Prostate gland (tissue), 2 donors: ENCODE measurements around the gene ESPNL. TPM values are rescaled to one million over a fixed set of nuclear protein-coding genes. Genes with fewer than 3 reads are reported as not detected.

ENCODE experiments used
- DNase-seq: peaks from one replicate; pipeline ENCODE4 v3.0.0-alpha.2; 2019; ENCODE audit warnings: low spot score
- H3K27ac ChIP-seq, 2 donors: fragments of 200-600 bp; sonication (generic); 2 replicates each; pipeline ENCODE4 v1.5.1; 2017 to 2019
- H3K27me3 ChIP-seq: fragments of 200-600 bp; sonication (generic); replicated peaks from 2 replicates; pipeline ENCODE4 v1.5.1; 2019; ENCODE audit not compliant: insufficient read depth
- H3K36me3 ChIP-seq, 2 donors: fragments of 200-600 bp; sonication (generic); 1 replicate in 1 of 2; 2 replicates in 1 of 2; pipeline versions ENCODE4 v1.5.1 to v1.8.1; 2017 to 2019
- H3K4me1 ChIP-seq: fragments of 200-600 bp; sonication (generic); replicated peaks from 2 replicates; pipeline ENCODE4 v1.5.1; 2019
- H3K4me3 ChIP-seq, 2 donors: fragments of 200-600 bp; sonication (generic); 2 replicates each; pipeline ENCODE4 v1.5.1; 2017 to 2019
- H3K9me3 ChIP-seq: fragments of 200-600 bp; sonication (generic); 2 replicates; pipeline ENCODE4 v1.5.1; 2017
- CTCF ChIP-seq, 4 experiments: fragments of 200-600 bp in 2 of 4; fragments of 450-650 bp in 2 of 4; sonication (generic) in 2 of 4; IDR thresholded peaks; 1 replicate in 3 of 4; 2 replicates in 1 of 4; pipeline ENCODE4 v1.5.1; 2016 to 2019; ENCODE audit warnings: antibody characterized with exemption in 4 of 4, mild to moderate bottlenecking in 2 of 4, moderate library complexity in 2 of 4
- POLR2A ChIP-seq: fragments of 450-650 bp; IDR thresholded peaks from one replicate; pipeline ENCODE4 v1.6.1; 2016; ENCODE audit warnings: antibody characterized with exemption, mild to moderate bottlenecking
- POLR2AphosphoS5 ChIP-seq: sonication (generic); formaldehyde crosslinking; IDR thresholded peaks from one replicate; pipeline ENCODE4 v1.6.1; 2017; ENCODE audit warnings: antibody characterized with exemption
- WGBS: methylation state at CpG from one replicate; pipeline ENCODE4 v1.1.5; 2018; 5-methylcytosine and 5-hydroxymethylcytosine counted together
- intact Hi-C: fragments of 100-400 bp; cut with DNase I; formaldehyde crosslinking; loops from one replicate; pipeline ENCODE4 v1.14.2; 2022
- total RNA-seq, 2 donors: library from RNA; depleted of rRNA; stranded (reverse); fragments of >200 nt; gene quantifications; one replicate each; pipeline ENCODE4 v1.1.0, GENCODE V29; 2016

Gene ESPNL
- total RNA-seq, 2 donors from 2014 or later, result 0.68 to 3.9 TPM

GRCh38 chr2:238145046-238145445, 44.9 kb downstream of the ESPNL start:
- H3K4me1 ChIP-seq, result no peaks in the 10 kb centered on the region
- no peaks in the 10 kb centered on the region for H3K27me3 ChIP-seq
- 83% methylated on average over 10 of the region's 12 CpGs for WGBS
- no peaks in the 10 kb centered on the region for H3K9me3 ChIP-seq
- DNase-seq, result no peak
- intact Hi-C loops, result no loop called here
- no peak overlapping the region for H3K27ac ChIP-seq
- no peak overlapping the region for H3K4me3 ChIP-seq
- TF ChIP-seq POLR2AphosphoS5 (no peak), CTCF (IDR thresholded peaks at IDR 0.05) (no peak), POLR2A (no peak)
- no peaks in the 10 kb centered on the region for H3K36me3 ChIP-seq

- no peaks in the 10 kb centered on the region for H3K9me3 ChIP-seq
- WGBS, result 82% methylated on average over 11 of the region's 12 CpGs
- intact Hi-C loops, result no loop called here
- no peaks in the 10 kb centered on the region for H3K36me3 ChIP-seq
- H3K27me3 ChIP-seq, result no peaks in the 10 kb centered on the region
- no peak overlapping the region for H3K27ac ChIP-seq
- no peak for TF ChIP-seq POLR2A
- no peaks in the 10 kb centered on the region for H3K4me1 ChIP-seq
- no peak for DNase-seq
- no peak overlapping the region for H3K4me3 ChIP-seq
These were observed 45.7 kb downstream of the ESPNL start for GRCh38 chr2:238145851-238146250.

GRCh38 chr2:238146884-238147544, 46.9 kb downstream of the ESPNL start:
- Histone ChIP-seq H3K27ac (no peak overlapping the region), H3K4me3 (no peak overlapping the region), H3K27me3 (no peaks in the 10 kb centered on the region), H3K4me1 (no peaks in the 10 kb centered on the region), H3K36me3 (no peaks in the 10 kb centered on the region), H3K9me3 (no peaks in the 10 kb centered on the region)
- 88% methylated on average over 13 of the region's 13 CpGs for WGBS
- DNase-seq, result no peak
- TF ChIP-seq POLR2A (no peak), CTCF (IDR thresholded peaks at IDR 0.05) (no peak), POLR2AphosphoS5 (no peak)
- intact Hi-C loops, result no loop called here

- intact Hi-C loops, result no loop called here
- Histone ChIP-seq H3K9me3 (no peaks in the 10 kb centered on the region), H3K27me3 (no peaks in the 10 kb centered on the region), H3K27ac (no peak overlapping the region), H3K4me3 (no peak overlapping the region), H3K36me3 (no peaks in the 10 kb centered on the region), H3K4me1 (no peaks in the 10 kb centered on the region)
- TF ChIP-seq POLR2A (no peak), POLR2AphosphoS5 (no peak), CTCF (IDR thresholded peaks at IDR 0.05) (no peak)
- WGBS, result 91% methylated on average over 12 of the region's 15 CpGs
- no peak for DNase-seq
These were observed 48.8 kb downstream of the ESPNL start for GRCh38 chr2:238148981-238149380.

GRCh38 chr2:238149841-238150572, 49.9 kb downstream of the ESPNL start:
- intact Hi-C loops, result no loop called here
- Histone ChIP-seq H3K36me3 (no peaks in the 10 kb centered on the region), H3K27ac (no peak overlapping the region), H3K27me3 (no peaks in the 10 kb centered on the region), H3K4me3 (no peak overlapping the region), H3K4me1 (no peaks in the 10 kb centered on the region), H3K9me3 (no peaks in the 10 kb centered on the region)
- TF ChIP-seq CTCF (IDR thresholded peaks at IDR 0.05) (no peak), POLR2A (no peak), POLR2AphosphoS5 (no peak)
- 80% methylated on average over 14 of the region's 14 CpGs for WGBS
- no peak for DNase-seq
